Activated CD8-positive, alpha-beta memory T cell treated with anti-CD3 and anti-CD28 coated beads, Interleukin-2, amount 50 U/mL, for 1 hour (primary cell): Measurements from ENCODE around the gene IL9.

Source experiments
- DNase-seq: peaks from one replicate; pipeline ENCODE4 v3.0.0-alpha.2; 2020; ENCODE audit errors: extremely low read depth

The IL9 gene

GRCh38 chr5:135895474-135896006 lies at the start of gene IL9:
TSS of gene IL9 (minus strand) at chr5:135895841. CDS start at chr5:135895816, 25 bp downstream.
- DNase-seq, result no peak

GRCh38 chr5:135944967-135945560 lies 49.4 kb upstream of the IL9 start:
- DNase-seq, result no peak

GRCh38 chr5:135944564-135944963 lies 48.9 kb upstream of the IL9 start:
- no peak for DNase-seq

DNA sequence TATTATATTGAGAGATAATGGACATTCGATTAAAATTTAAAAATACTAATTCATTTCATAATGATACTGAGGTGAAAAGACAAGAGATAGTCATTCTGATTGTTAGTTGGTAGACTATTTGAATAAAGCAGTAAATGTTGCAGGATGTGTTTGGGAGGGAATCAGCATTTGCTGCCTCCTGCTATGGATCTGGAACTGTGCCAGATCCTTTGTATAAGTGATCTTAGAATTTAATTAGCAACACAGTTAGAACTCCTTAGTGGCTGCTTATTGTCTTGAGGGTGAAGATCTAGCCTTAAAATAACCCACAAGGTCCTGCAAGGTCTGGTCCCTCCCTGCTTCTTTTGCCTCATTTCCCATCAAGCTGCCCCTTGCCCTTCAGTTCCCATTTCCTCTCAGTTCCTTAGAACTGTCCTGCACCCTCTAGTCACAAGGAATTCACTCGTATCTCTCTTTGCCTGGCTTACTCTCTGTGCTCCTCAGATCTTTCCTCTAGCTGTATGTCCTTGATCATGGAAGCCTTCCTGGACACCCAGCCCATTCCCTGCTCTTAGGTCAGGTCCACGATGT lies 46.6 kb upstream of the IL9 start:
- DNase-seq, result no peak

DNA sequence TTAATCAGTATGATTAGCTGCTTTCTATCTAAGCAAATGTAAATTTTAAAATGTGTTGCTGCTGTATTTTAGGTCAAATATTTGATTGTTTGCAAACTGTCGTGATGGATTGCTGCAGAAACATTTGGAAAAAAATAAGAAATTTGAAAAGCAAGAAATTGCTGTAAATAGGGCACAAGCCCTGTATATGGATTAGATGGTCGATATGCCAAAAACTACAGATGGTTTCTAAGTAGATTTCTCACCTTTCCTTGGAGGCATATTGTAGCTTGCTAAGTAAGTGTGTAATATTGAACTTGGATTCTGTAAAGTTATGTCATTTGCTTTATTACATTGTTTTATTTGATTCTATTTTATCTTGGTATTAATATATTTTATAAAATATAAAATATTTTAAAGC lies 46.1 kb upstream of the IL9 start:
- DNase-seq, result no peak

DNA sequence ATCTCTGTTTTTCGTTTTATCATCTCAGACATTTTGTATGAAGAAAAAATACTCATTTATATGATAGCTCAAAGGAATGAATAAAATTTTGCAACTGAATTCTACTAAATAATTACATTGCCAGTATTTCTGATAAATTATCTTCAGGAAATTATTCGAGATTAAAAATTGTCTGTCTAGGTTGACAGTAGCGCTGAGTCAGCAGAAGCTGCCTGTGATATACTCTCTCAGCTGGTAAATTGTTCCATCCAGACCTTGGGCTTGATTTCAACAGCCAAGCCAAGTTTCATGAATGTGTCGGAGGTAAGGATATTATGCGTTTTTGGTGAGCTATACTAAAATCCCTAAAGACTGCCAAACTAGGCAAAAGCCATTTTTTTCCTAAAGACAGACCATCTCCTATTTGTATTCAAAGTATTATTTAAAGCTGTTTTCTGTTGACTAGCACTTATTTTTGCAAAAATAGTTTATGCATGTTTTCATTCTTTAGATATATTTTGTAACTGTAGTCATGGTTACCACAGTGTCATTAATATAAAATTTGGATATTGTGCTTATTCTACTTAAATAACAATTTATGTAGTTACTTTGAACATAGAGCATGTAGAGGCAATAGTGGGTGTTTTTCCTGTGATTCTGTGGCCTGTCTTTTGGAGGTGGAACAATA lies 41.7 kb upstream of the IL9 start:
- DNase-seq, result no peak

- no peak for DNase-seq
These were observed 39.3 kb upstream of the IL9 start for GRCh38 chr5:135934939-135935338.

DNA sequence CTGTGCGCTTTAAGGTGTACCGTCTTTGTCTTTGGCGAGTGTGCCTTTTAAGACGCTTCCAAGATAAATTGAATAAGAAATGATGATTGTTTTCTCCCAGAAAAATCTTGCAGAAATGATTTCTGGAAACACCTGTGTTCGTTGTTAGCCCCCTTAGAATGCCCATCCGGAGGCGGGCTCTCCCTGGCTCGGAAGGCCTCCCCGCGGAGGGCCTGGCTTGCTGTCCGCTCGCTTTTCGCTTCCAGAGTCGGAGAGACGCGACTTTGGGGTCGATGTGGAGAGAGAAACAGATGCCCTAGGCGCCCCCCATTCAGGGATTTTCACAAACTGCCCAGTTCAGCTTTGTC lies 35.3 kb upstream of the IL9 start:
- no peak for DNase-seq

GRCh38 chr5:135930029-135930948 lies 34.6 kb upstream of the IL9 start:
- DNase-seq, result no peak

DNA sequence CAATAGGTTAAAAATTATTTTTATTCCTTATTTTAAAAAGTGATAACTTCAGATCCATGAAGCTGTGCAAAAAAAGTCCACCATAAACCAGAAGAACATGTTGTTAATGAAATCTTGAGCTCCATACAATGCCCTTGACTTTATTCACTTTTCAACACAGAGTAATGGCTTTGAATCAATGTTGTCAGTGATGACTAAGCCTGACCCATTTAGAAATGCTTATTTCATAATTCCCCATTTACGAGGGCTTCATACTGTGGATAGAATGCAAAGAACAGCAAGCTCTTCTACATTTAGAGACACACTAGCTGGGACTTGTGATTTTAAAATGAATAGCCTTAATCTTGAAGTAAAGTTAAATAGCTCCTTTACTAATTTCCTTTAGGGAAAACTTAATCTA lies 25.7 kb upstream of the IL9 start:
- DNase-seq, result no peak

DNA sequence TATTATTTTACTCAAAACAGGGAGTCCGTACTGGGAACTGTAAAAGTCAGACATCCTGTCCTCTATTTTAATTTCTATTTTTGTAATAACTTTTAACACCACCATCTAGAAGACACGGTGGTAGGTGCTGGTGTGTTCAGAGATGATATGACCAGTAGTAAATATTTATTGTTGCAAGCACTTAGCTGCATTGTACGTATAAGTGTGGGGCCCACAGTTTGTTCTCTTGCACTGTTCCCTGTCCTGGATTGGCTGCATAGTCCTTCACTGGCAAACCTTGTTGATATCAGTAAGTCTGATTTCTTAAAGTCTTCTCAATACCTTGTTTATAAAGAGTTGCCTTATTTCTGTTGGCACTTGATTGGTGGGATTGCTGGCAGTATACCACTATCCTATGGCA lies 24.6 kb upstream of the IL9 start:
- DNase-seq, result no peak

DNA sequence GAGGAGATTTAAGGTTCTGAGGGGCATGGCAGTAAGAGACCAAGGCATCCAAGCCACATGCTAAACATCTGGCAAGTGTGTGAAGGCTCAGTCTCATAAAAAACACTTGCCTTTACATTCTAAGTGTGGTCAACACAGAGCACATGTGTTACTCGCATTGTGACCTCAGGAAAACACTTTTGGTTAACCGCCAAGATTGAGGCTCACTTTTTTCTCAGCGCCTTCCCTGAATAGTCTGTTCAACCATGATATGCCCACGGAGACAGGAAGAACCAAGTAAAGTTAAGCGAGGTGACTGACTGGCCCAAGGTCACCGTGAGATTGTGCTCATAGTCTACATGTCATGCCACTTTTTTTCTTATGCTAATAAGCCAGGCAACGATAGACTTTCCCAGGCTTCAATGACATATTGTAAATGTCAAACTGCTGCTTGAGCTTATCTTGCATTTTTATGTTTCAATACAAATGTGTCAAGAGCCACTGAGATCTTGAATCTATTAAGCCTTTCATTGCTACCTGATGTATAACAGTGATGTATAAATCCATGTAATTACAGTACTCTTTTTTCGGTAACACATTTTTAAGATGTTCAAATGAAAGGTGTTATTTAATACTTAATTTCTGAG lies 21.1 kb upstream of the IL9 start:
- no peak for DNase-seq

DNA sequence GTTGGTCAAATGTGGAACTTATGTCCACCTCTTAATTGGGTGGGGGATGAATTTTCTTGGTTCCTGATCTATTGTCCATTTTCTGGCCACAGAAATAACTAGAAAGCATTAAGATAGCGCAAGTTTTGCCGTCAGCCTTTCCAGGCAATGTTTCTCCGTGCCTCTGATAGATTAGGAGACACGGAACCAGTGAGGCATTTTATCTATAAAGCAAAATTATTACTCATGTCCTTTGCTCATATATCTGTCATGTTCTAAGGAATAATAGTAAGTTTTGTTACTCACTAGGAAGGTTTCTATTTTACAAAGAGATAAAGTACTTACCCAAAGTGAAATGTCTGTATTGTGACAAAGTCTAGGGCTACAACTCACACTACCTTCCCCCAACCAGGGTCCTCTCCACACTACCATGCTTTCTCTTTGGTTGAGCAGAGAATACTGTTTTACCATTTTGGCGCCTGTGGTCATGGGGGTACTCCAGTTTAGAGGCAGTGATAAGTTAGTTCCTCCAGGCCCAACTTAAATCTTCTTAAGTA lies 19.9 kb upstream of the IL9 start:
- no peak for DNase-seq

DNA sequence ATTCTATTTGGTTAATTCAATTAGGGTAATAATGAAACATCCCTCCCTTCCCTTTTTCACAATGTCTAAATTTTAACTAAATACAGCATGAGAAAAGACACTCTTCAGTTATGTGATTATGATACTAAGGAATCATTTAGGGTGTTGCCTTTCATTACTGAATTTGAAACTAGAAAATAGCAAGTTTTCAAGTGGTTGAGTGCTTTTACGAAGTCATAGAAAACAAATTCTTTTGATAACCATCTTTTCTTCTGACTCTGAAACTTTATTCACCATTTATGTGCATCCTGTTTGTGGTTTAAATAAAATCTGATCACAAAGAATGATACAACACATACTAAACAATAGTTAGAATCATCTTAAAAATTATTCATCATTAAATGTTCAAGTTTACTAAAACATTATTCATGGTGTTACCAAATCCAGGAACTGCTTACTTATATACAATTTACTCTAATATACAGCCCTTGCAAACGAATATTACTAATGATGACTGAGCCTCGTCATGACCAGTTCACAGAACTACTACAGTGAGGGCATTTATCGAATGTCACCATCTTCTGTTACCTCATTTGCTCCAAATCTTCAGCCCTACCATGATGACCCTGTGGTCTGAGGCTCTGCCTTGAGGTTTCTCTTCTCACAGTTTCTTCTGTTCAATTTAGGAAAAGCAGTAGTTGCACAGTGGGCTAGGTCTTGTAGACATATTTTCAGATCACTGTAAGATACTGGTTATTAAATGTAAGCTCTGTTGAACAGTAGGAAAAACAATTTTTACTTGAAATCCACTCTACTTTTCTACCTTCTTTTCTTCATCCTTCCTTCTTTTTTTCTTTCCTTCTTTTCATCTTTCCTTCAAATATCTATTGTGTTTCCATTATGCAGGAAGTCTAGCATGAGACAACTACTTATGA lies 18.3 kb upstream of the IL9 start:
- no peak for DNase-seq

DNA sequence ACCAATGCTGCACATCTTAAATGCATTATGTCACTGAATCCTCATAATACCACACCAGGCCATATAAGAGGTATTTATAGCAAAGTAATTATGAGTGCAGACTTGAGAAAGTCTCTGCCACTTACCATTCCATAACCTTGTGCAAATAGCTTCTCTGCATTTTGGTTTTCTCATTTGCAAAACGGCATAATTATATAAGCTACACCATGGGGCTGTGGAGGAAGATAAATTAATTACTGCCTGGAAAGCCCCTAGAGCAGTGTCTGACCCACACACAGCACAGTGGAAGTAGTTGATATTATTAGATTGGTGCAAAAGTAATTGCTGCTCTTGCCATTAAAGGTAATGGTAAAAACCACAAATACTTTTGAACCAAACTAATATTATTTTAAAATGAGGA lies 9.5 kb upstream of the IL9 start:
- DNase-seq, result no peak

DNA sequence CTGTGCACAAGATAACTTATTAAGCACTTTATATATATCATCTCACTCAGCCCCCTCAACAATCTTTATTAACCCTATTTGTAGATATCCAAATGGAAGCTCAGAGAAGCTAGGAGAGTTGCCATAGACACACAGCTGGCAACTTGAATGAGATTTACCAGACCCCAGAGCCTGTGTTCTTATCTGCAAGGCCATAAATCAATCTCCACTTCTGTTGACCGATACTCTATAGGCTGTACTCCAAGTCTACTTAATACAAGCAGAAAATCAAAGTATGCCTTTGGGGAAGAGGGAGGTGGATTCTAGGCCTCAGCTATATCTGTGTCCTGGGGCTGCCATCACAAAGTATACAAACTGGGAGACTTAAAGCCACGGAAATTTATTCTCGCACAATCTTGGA lies 6.0 kb upstream of the IL9 start:
- no peak for DNase-seq

GRCh38 chr5:135900276-135900675 lies 4.6 kb upstream of the IL9 start:
- DNase-seq, result no peak

DNA sequence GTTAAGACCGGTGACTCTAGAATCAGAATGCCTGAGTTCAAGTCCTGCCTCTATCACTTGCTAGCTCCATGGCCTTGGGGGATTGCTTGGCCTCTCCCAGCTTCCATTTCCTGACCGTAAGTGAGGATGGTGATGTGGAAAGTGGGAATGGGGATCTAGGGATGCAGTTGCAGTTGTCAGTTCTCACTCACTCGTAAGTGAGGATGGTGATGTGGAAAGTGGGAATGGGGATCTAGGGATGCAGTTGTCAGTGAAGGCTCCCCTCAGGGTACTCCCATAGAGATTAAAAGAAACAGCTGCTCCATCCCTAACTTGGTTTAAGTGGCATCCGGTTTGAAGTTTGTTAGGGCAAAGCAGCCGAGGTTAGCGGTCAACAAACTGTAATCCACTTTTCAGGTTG lies 3.0 kb upstream of the IL9 start:
- DNase-seq, result no peak

DNA sequence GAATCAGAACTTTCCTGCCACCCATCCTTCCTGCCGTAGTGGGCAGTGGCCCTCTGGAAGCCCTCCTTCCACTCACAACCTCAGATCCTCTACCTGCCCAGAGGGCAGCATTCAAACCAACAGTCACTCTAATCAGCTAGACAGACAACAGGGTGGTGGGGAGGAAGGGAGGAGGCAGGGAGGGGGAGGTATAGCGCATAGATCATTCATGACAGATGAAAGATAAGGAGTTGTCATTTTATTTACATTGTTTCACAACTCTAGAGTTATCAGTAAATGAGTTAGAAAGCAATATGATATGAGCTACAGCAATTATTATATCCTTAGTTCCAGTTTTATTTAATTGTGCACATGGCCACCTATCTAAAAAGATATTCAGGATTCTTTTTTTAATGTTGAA lies 852 bp downstream of the IL9 start:
- DNase-seq, result no peak

DNA sequence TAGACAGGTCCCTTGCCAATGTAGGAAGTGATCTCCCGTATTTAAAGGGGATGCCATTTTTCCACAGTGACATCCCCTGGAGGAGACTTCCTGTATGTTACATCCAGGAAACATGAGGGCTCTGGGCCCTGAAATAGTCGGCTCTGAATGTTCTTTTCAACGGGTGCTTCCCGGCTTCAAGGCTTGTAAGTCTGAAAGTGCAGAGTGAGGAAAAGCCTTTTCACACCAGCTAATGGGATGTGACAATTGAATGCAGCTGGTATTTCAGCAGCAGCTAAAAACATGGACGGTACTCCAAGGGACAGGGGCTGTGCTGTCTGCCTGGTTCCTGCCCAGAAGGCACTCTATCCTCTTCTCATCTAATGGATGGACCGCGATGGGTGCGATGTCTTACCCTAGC lies 1.4 kb downstream of the IL9 start:
- no peak for DNase-seq

DNA sequence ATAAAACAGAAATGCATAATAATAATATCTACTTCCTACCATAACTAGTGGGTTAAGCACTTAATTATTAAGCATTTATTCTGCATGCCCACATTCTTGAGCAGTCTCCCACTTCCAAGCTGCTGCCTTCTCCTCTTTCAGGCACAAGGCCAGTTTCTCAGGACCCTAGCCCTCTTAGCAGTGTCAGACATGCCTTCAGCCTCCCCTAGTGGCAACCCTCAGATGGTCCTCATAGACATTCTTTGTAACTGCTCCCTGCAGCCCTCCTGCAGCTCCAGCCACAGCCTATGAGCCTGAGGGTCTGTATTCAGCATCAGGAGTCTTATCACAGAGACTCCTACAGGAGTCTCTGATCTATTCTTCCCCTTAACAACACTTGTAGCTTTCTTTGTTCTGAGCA lies 3.9 kb downstream of the IL9 start:
- no peak for DNase-seq
